Nephron progenitor cell (in vitro differentiated cells): ENCODE data around the gene HSPG2.
A peak's percentile ranks its signal among the peaks of the same experiment; 100 is the strongest.
"Not testable (repeated sequence)": the region's sequence is repeated elsewhere in the genome, so short reads cannot be mapped to it uniquely, and the experiment has no call there.

Source experiments
- DNase-seq: peaks from one replicate; pipeline ENCODE4 v3.0.0; 2021
- H3K27ac Mint-ChIP-seq: 2 replicates; pipeline ENCODE4 v1.8.0; 2021; ENCODE audit warnings: mild to moderate bottlenecking, moderate library complexity, mixed read lengths
- H3K27me3 Mint-ChIP-seq: 2 replicates; pipeline ENCODE4 v1.8.0; 2021; ENCODE audit warnings: mild to moderate bottlenecking, low read depth, mixed read lengths; ENCODE audit not compliant: poor library complexity
- H3K36me3 Mint-ChIP-seq: 2 replicates; pipeline ENCODE4 v1.8.0; 2021; ENCODE audit warnings: low read depth, mixed read lengths
- H3K4me1 Mint-ChIP-seq: 2 replicates; pipeline ENCODE4 v1.8.0; 2021; ENCODE audit warnings: mixed read lengths
- H3K4me3 Mint-ChIP-seq: 2 replicates; pipeline ENCODE4 v1.8.0; 2021; ENCODE audit warnings: mild to moderate bottlenecking, moderate library complexity, mixed read lengths
- H3K9me3 Mint-ChIP-seq: 2 replicates; pipeline ENCODE4 v1.8.0; 2021; ENCODE audit warnings: mild to moderate bottlenecking, moderate library complexity, mixed read lengths
- TF ChIP-seq, protein P1 (sequence below): fragments of 200-600 bp; sonication (generic); IDR thresholded peaks from 2 replicates; pipeline ENCODE4 v1.5.0; 2021; ENCODE audit warnings: antibody characterized with exemption

HSPG2 gene

DNA sequence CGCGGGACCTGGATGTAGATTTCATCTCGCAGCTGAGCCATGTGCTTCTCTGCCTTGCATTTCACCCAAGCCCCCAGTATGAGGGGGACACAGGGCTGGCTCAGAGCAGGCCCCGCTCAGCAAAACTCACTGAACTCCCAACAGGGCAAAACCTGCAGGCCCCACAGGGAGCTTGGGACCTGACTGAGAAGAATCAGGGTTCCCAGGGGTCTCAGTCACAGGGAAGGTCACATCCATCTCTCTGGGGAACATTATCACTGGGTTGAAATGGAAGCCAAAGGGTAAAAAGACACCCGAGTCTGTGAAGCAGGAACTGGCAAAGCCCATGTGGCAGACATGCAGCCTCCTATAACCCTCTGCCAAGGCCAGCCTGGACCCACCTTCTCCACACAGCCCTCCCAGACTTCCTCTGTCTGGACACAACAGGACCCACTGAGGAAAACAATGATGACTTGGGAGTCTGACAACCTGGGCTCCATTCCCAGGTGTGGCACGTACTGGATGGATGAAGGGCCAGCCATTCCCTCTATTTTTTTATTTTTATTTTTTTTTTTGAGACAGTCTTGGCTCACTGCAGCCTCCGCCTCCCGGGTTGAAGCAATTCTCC lies 11.7 kb downstream of the HSPG2 start:
- TF ChIP-seq, protein P1, sequence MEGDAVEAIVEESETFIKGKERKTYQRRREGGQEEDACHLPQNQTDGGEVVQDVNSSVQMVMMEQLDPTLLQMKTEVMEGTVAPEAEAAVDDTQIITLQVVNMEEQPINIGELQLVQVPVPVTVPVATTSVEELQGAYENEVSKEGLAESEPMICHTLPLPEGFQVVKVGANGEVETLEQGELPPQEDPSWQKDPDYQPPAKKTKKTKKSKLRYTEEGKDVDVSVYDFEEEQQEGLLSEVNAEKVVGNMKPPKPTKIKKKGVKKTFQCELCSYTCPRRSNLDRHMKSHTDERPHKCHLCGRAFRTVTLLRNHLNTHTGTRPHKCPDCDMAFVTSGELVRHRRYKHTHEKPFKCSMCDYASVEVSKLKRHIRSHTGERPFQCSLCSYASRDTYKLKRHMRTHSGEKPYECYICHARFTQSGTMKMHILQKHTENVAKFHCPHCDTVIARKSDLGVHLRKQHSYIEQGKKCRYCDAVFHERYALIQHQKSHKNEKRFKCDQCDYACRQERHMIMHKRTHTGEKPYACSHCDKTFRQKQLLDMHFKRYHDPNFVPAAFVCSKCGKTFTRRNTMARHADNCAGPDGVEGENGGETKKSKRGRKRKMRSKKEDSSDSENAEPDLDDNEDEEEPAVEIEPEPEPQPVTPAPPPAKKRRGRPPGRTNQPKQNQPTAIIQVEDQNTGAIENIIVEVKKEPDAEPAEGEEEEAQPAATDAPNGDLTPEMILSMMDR: no peak
- Mint-ChIP-seq H3K9me3 (no peaks in the 10 kb centered on the region), H3K36me3 (peaks cover 10% of the 10 kb centered on the region), H3K27me3 (peaks cover 2% of the 10 kb centered on the region), H3K27ac (no peak overlapping the region), H3K4me3 (no peak overlapping the region), H3K4me1 (peaks cover 89% of the 10 kb centered on the region)
- DNase-seq: no peak

DNA sequence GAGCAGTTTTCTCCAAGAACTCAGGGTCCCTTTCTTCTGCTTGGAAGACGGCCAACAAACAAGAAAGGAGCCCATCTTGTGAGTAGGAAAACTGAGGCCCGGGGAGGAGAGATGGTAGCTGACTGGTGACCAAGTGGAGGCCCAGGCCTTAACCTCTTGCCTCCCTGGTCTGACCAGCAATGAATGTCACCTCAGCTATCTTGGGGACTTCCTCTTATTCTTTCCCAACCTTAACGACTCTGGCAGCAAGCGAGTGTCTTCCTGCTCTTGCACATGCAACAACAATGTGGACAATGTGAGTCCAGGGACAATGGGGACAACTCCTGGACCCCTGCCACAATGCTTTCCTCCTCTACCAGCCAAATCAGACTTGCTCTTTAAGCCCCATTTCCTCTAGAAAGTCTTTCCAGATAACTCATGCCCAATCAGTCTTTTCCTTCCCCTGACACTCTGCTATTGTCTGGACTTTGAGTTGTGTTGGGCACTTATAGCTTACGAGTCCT lies 12.6 kb downstream of the HSPG2 start:
- Mint-ChIP-seq H3K4me3 (no peak overlapping the region), H3K27me3 (peaks cover under 1% of the 10 kb centered on the region), H3K36me3 (peaks cover under 1% of the 10 kb centered on the region), H3K27ac (no peak overlapping the region), H3K9me3 (no peaks in the 10 kb centered on the region), H3K4me1 (peaks cover 82% of the 10 kb centered on the region)
- TF ChIP-seq, protein P1: no peak
- DNase-seq: no peak

DNA sequence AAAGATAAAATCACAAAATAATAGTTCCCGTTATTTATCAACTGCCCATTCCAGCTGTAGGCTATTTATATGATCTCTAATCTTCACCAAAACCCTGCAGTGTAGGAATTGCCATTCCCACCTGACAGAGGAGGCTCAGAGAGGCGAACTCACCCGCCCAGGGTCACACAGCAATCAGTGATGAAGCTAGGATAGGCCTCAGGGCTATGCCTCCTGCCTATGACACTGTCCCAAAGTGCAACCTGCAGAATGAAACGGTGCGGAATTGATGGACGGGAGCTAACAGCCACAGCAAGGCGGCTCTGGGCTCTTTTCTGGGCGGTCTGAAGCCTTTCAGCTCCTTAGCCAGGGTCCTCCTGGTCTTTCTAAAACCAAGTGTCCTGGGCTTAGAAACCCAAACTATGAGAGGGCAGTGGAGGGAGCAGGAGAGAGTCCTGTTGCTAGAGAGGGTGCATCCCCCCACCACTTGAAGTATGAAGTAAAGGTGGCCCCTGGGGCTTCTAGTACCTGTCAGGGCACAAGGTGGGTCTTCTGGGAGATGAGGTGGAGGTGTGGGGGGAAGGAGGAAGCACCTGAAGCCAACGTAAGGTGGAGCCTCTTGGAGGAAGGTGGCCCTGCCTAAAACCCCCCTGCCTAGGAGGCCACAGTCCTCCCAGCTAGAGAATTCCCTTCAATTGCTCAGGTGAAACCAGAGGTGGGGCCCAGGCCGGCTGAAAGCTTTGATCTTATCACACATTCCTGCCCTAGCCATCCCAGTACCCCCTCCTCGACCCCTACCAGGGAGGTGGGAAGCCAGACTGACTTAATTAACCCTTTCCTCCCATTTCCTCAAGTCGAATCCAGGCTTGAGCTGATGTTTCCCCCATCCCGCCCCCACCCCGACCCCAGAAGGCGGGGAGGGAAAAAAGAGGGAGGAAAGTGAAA lies 14.8 kb downstream of the HSPG2 start:
- peak; percentile 42 for DNase-seq
- no peaks in the 10 kb centered on the region for H3K9me3 Mint-ChIP-seq
- peak overlapping the region; percentile 56 for H3K27ac Mint-ChIP-seq
- no peaks in the 10 kb centered on the region for H3K27me3 Mint-ChIP-seq
- peaks cover 71% of the 10 kb centered on the region for H3K4me1 Mint-ChIP-seq
- H3K36me3 Mint-ChIP-seq: no peaks in the 10 kb centered on the region
- TF ChIP-seq, protein P1: no peak
- peak overlapping the region; percentile 61 for H3K4me3 Mint-ChIP-seq

DNA sequence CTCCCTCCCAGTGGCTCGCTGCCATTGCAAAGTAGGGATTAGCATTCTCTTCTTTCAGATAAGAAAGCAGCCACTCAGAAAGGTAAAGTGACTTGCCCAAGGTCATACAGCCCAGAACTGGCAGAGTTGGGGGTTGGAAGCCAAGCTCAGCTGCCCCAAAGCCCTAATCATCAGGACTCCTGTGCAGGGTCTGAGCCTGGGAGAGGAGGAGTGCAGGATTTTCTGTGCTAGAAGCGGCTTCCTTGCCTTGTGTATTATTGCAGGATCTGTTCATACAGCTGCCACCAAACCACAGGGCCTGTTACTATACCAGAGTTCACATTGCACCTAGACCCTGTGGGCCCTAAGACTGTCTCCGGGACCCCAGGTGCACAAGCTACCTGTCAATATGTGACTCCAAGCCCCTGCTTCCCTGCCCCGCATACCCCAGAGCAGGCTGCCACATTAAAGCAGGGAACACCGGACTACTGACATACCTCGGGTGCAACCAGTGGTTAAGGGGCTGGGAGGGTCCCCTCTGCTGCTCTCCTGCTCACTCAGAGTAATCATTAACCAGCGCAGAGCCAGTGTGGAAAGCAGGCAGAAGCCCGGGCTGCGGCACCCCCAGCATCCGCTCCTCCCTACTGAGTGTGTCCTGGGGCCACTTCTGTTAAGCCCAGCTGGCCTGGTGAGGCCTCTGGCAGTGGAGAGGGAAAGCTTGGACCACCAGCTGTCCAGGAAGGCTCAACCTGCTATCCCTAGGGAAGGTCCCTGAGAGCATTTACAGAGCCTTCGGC lies 15.8 kb downstream of the HSPG2 start:
- DNase-seq: peak; percentile 52
- peak overlapping the region; percentile 19 for H3K4me3 Mint-ChIP-seq
- peaks cover 61% of the 10 kb centered on the region for H3K4me1 Mint-ChIP-seq
- TF ChIP-seq, protein P1: no peak
- H3K27ac Mint-ChIP-seq: peak overlapping the region; percentile 49
- H3K36me3 Mint-ChIP-seq: no peaks in the 10 kb centered on the region
- no peaks in the 10 kb centered on the region for H3K27me3 Mint-ChIP-seq
- no peaks in the 10 kb centered on the region for H3K9me3 Mint-ChIP-seq

DNA sequence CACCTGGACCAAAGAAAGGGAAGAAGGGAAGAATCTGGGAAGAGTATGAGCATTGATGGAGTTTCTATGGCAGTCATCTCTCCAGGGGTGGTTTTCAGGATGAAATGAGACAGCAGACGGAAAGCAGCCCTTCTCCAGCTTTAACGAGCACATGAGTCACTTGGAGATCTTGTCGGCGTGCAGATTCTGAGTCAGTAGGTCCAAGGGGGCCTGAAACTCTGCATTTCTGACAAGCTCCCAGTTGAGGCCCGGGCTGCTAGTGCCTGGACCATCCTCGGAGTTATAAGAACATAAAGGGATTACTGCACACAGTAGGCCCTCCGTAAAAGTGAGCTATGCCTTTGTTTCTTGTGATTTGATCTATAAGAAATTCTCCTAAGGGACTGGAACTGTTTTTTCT lies 17.6 kb downstream of the HSPG2 start:
- Mint-ChIP-seq H3K9me3 (no peaks in the 10 kb centered on the region), H3K27me3 (no peaks in the 10 kb centered on the region), H3K4me3 (no peak overlapping the region), H3K4me1 (peaks cover 53% of the 10 kb centered on the region), H3K27ac (no peak overlapping the region), H3K36me3 (peaks cover 5% of the 10 kb centered on the region)
- DNase-seq: no peak
- TF ChIP-seq, protein P1: no peak

DNA sequence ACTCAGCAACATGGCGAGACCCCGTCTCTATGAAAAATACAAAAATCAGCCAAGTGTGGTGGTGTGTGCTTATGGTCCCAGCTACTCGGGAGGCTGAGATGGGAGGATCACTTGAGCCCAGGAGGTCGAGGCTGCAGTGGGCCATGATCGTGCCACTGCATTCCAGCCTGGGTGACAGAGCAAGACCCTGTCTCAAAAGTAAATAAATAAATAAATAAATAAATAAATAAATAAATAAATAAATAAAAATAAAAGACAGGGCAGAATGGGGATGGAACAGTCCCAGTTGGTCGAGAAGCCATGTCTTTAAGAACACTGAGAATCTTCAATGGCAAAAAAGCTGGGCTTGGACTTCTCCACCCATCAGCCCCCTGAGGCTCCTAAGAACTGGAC lies 19.9 kb downstream of the HSPG2 start:
- H3K4me1 Mint-ChIP-seq: peaks cover 52% of the 10 kb centered on the region
- H3K27ac Mint-ChIP-seq, H3K27me3 Mint-ChIP-seq: not testable (repeated sequence)

More for the DNA sequence above, 19.9 kb downstream of the HSPG2 start:
- not testable (repeated sequence) for H3K36me3 Mint-ChIP-seq, DNase-seq, H3K9me3 Mint-ChIP-seq, H3K4me3 Mint-ChIP-seq
